GM12872 (cell line): ENCODE measurements around the gene ATP6V1E1.

Experiments
- CTCF ChIP-seq: IDR thresholded peaks from 3 replicates; pipeline ENCODE4 v1.5.1; 2011; ENCODE audit warnings: low read depth, mild to moderate bottlenecking, low read length, moderate library complexity; ENCODE audit not compliant: insufficient read depth

ATP6V1E1 gene

GRCh38 chr22:17601031-17601430 lies 27.5 kb downstream of the ATP6V1E1 start:
- no peak for TF ChIP-seq CTCF

GRCh38 chr22:17598318-17598717 lies 30.2 kb downstream of the ATP6V1E1 start:
- no peak for TF ChIP-seq CTCF

- TF ChIP-seq CTCF, result no peak
Measured at GRCh38 chr22:17597217-17597616, 31.3 kb downstream of the ATP6V1E1 start.

GRCh38 chr22:17596226-17596625 lies 32.3 kb downstream of the ATP6V1E1 start:
- TF ChIP-seq CTCF, result no peak

GRCh38 chr22:17592201-17592600 lies 36.3 kb downstream of the ATP6V1E1 start:
- TF ChIP-seq CTCF, result no peak

GRCh38 chr22:17590586-17590985 lies 38.0 kb downstream of the ATP6V1E1 start:
- no peak for TF ChIP-seq CTCF

- TF ChIP-seq CTCF, result no peak
Measured at GRCh38 chr22:17589810-17590375, 38.7 kb downstream of the ATP6V1E1 start.

- TF ChIP-seq CTCF, result no peak
Measured at GRCh38 chr22:17588606-17589005, 39.9 kb downstream of the ATP6V1E1 start.
